ENCODE results near the gene POMP.

- TF ChIP-seq CTCF (IDR thresholded peaks at IDR 0.05; ENCODE audit: insufficient read depth, low read depth, low read length) (no peak), EZH2 (IDR thresholded peaks at IDR 0.05; ENCODE audit: insufficient read depth, low read length) (no peak)
These were observed 28.1 kb upstream of the POMP start for GRCh38 chr13:28630869-28631268.
